ENCODE data around the gene TRPM5. TPM values are rescaled to one million over a fixed set of nuclear protein-coding genes. Genes with fewer than 3 reads are reported as not detected.

TRPM5 gene
- total RNA-seq, 4 donors from 2014 or later, result 1.4 to 7.5 (median 4.3) TPM

- H3K4me3 ChIP-seq, result no peak overlapping the region
- H3K4me1 ChIP-seq, result peaks cover 0 to 5% (median 3%) of the 10 kb centered on the region in 4 donors
- no peak for DNase-seq
- intact Hi-C loops (cut with DNase I; ENCODE audit: low total_unique reads), result loop anchor here (5.0 to 10.0 kb wide), 2 partner anchors 101 to 469 kb away; no protein-coding TSS in a partner anchor
- no peak for TF ChIP-seq EP300 (IDR thresholded peaks at IDR 0.05; ENCODE audit: low read depth)
- TF ChIP-seq POLR2A (IDR thresholded peaks at IDR 0.05), result no peak
- no peak for TF ChIP-seq POLR2AphosphoS5 (IDR thresholded peaks at IDR 0.05)
- TF ChIP-seq, protein P1, sequence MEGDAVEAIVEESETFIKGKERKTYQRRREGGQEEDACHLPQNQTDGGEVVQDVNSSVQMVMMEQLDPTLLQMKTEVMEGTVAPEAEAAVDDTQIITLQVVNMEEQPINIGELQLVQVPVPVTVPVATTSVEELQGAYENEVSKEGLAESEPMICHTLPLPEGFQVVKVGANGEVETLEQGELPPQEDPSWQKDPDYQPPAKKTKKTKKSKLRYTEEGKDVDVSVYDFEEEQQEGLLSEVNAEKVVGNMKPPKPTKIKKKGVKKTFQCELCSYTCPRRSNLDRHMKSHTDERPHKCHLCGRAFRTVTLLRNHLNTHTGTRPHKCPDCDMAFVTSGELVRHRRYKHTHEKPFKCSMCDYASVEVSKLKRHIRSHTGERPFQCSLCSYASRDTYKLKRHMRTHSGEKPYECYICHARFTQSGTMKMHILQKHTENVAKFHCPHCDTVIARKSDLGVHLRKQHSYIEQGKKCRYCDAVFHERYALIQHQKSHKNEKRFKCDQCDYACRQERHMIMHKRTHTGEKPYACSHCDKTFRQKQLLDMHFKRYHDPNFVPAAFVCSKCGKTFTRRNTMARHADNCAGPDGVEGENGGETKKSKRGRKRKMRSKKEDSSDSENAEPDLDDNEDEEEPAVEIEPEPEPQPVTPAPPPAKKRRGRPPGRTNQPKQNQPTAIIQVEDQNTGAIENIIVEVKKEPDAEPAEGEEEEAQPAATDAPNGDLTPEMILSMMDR (IDR thresholded peaks at IDR 0.05), result no peak
- H3K9me3 ChIP-seq, result no peaks in the 10 kb centered on the region
- WGBS, 2 donors (ENCODE audit: low coverage in 1 of 2), result 72% methylated on average over 3 of the region's 13 CpGs; no CpG with 5 or more reads in 1 of the 2 donors
- H3K27me3 ChIP-seq, result peaks cover 40% of the 10 kb centered on the region
- H3K27ac ChIP-seq, result no peak overlapping the region
- no peaks in the 10 kb centered on the region for H3K36me3 ChIP-seq
- in situ Hi-C loops (cut with MboI; ENCODE audit: low pct_ligation_motif_present in 1 of 4, low pct_unique_long_range_greater_than_20kb in 1 of 4, low sequenced_read_pairs in 3 of 4), result loop anchor here (5.0 to 25.0 kb wide), 9 partner anchors 106 to 471 kb away; partner anchors contain the start of gene CDKN1C (in 1 of the 4)
These were observed 18.1 kb downstream of the TRPM5 start for GRCh38 chr11:2426221-2426620.

DNA sequence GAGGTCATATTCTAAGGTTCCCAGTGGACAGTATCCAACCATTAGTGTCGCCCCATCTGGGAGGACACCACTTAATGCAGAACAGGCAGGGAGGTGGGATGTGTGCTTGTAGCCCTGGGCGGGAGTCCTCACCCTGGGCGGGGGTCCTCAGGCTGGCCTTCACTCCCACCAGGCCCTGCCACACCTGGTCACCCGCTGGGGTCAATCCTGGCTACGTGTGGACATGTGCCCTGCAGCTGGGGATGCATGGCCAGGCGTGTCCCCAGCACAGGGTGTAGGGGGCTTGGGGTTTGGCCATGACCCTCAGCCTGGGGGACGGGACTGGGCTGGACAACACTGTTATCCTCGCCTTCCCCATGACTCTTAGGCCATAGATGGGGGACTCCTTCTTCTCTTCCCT lies 18.8 kb downstream of the TRPM5 start:
- peaks cover 40% of the 10 kb centered on the region for H3K27me3 ChIP-seq
- TF ChIP-seq EP300 (IDR thresholded peaks at IDR 0.05; ENCODE audit: low read depth), result no peak
- TF ChIP-seq POLR2A (IDR thresholded peaks at IDR 0.05), result no peak
- TF ChIP-seq POLR2AphosphoS5 (IDR thresholded peaks at IDR 0.05), result no peak
- TF ChIP-seq, protein P1 (IDR thresholded peaks at IDR 0.05), result no peak
- in situ Hi-C loops (cut with MboI; ENCODE audit: low pct_ligation_motif_present in 1 of 4, low pct_unique_long_range_greater_than_20kb in 1 of 4, low sequenced_read_pairs in 3 of 4) (loop anchor here (5.0 to 25.0 kb wide), 9 partner anchors 107 to 472 kb away; partner anchors contain the start of gene CDKN1C (in 1 of the 4)), intact Hi-C loops (cut with DNase I; ENCODE audit: low total_unique reads) (loop anchor here (5.0 to 10.0 kb wide), 2 partner anchors 102 to 469 kb away; no protein-coding TSS in a partner anchor)
- H3K27ac ChIP-seq, result no peak overlapping the region
- WGBS, 2 donors (ENCODE audit: low coverage in 1 of 2), result 70% methylated on average over 7 of the region's 8 CpGs; no CpG with 5 or more reads in 1 of the 2 donors
- no peak for DNase-seq
- no peak overlapping the region for H3K4me3 ChIP-seq
- peaks cover 4 to 9% (median 5%) of the 10 kb centered on the region in 4 donors for H3K4me1 ChIP-seq
- H3K36me3 ChIP-seq, result no peaks in the 10 kb centered on the region
- H3K9me3 ChIP-seq, result no peaks in the 10 kb centered on the region

- Histone ChIP-seq H3K4me1 (peaks cover 9 to 15% (median 9%) of the 10 kb centered on the region in 4 donors), H3K9me3 (no peaks in the 10 kb centered on the region), H3K27me3 (peaks cover 40% of the 10 kb centered on the region), H3K27ac (no peak overlapping the region), H3K36me3 (no peaks in the 10 kb centered on the region), H3K4me3 (no peak overlapping the region)
- WGBS, 2 donors (ENCODE audit: low coverage in 1 of 2), result 43 to 59% methylated on average over 3 to 27 of the region's 28 CpGs
- in situ Hi-C loops (cut with MboI; ENCODE audit: low pct_ligation_motif_present in 1 of 4, low pct_unique_long_range_greater_than_20kb in 1 of 4, low sequenced_read_pairs in 3 of 4), result loop anchor here (5.0 to 25.0 kb wide), 10 partner anchors 107 to 472 kb away; partner anchors contain the start of gene CDKN1C (in 1 of the 4)
- intact Hi-C loops (cut with DNase I; ENCODE audit: low total_unique reads), result loop anchor here (5.0 to 10.0 kb wide), 2 partner anchors 102 to 470 kb away; no protein-coding TSS in a partner anchor
- no peak for TF ChIP-seq POLR2AphosphoS5 (IDR thresholded peaks at IDR 0.05)
- no peak for TF ChIP-seq EP300 (IDR thresholded peaks at IDR 0.05; ENCODE audit: low read depth)
- TF ChIP-seq POLR2A (IDR thresholded peaks at IDR 0.05), result no peak
- TF ChIP-seq, protein P1 (IDR thresholded peaks at IDR 0.05), result no peak
- DNase-seq, result no peak
These were observed 19.4 kb downstream of the TRPM5 start for GRCh38 chr11:2424811-2425495.

Measured in transverse colon (tissue), 4 donors.